Stimulated activated CD8-positive, alpha-beta memory T cell treated with anti-CD3 and anti-CD28 coated beads, Interleukin-7, amount 100 ng/mL, for 4 hours (primary cell): ENCODE results near the gene RYR1.
"Not testable (repeated sequence)": the region's sequence is repeated elsewhere in the genome, so short reads cannot be mapped to it uniquely, and the experiment has no call there.

Source experiments
- DNase-seq, 2 donors: peaks; one replicate each; pipeline ENCODE4 v3.0.0-alpha.2; 2020; ENCODE audit warnings: low read depth in 2 of 2

RYR1 gene

DNA sequence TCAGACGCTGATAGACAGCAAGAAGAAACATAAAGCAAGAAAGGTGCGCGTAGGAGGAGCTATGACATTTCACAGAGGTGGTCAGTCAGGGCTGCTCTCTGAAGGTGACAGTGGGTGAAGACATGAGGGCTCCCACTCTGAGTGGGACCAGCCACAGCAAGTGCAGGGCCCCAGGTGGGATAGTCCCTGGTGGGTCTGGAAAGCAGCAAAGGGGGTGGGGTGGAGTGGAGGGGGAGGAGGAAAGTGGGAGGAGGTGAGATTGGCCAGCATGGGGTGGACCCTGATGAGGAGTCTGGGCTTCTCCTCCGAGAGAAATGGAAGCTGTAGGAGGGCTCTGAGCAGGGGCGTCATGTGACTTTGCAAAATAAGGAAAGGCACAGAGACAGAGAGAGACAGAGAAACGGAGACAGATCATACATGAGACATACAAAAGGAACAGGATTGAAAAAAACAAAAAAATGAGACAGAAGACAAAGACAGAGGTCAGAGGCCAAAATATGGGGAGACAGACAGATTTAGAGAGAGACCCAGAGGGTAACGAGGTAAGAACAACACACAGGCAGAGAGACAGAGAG is 181.6 kb downstream of the RYR1 start:
- DNase-seq = no peak

DNA sequence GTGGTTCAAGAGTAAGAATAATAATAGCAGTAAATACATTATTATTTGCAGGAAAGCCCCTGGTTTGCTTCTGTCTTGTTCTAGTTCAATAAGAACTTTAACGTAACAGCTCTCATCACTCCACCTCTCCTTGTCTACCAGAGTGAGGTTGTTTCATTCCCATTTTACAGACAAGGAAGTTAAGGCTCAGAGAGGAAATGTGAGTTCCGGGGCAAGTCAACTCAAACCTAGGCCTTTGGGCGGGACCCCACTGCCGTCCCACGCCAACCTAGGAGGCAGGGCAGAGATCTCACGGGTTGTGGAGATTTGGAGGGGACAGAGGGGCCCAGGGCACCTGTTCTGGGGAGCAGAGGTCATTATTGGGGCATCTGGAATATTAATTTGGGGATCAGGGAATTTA is 182.8 kb downstream of the RYR1 start:
- no peak for DNase-seq

DNA sequence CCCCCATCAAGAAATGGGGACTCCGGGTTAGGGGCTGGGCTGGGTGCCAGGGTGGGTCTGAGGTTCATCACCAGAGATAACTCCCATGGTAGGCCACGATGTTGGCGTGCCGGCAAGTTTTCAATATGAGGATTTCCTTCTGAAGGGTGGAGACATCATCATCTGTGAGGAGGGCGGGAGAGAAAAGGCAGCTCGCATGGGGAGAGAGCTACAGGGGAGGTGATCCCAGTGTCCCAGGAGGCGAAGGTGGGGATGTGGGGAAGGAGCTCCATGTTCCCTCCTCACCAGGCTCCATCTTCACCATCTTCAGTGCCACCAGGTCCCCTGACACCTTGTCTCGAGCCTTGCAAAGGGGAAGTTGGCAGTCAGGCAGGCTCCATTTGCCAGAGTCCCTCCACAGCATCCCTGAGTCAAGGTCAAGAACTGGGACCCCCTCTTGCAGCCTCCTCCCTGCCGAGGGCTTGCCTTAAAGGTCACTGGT is 183.8 kb downstream of the RYR1 start:
- DNase-seq = no peak

DNA sequence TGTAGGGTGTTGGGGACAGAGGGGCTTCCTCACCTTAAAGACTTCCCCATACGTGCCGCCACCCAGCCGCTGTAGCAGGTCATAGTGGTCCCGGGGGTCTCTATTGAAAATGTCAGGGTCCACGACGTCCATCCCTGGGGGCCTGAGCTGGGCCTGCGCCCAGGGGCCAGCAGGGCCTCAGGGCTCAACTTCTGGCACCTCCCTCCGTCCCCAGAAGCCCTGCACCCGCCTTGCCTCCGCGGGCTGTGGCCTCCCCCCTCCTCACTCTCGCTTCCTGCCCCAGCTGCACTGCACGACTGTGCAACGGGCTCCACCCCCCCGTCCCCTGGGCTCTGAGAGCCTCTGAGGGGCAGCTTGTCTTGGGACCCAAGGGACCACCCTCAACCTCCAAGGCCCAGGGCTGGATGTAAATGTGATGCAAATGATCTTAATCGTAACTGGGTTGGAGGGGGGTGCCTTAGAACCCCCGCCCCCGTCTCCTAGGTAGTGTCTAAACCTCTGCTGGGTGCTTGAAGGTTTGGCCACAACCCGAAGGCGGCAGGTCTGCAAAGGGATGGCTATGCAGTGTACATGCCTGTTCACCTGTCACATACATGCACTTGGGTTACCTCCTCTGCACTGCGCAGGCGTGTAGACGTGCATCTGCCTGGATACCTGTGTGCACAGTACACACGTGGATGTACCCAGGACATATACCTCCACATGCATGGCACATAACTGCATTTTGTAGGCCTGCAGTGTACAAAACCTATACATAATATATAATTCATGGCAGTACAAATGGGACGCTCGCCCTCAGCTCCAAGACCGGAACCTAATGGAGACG is 184.5 kb downstream of the RYR1 start, which contains the start of gene MAP4K1:
MAP4K1 (minus strand) TSS at position 190 of the 826 bp plus-strand sequence; CDS start at position 132, 58 bp downstream.
- DNase-seq = peak; percentile 29 to 61

DNA sequence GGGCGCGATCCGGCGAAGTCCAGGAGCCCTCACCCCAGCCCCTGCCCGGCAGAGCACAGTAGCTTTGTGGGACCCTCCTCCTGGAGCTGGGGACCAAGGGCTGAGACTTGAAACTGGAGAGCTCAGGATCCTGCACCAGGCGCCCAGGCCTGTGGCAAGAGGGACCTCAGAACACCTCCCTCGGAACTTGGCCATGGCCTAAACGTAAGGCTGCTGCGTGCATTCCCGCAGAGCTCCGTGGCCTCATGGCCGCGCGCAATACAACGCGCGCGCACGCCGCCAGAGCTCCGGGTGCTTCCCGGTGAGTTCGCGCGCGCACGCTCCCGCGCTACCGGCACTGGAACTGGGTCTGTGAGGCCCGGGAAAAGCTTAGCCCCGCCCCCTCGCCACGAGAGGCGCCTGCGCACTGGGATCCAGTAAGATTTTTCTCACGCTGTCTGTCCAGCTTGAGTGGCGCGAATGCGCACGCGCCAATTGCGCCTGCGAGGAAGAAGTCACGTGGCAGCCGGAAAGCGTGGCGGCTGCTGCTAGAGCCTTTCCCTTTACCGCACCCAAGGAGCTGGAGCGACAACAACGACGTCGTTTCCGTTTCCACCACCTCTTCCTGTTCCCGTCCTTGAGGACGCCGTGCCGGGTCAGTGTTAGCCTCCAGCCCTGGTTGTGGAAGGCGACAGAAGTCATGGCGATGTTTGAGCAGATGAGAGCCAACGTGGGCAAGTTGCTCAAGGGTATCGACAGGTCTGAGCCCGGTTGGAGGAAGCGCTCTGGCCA is 185.3 kb downstream of the RYR1 start, which contains the start of gene EIF3K:
EIF3K (plus strand) TSS at position 599 of the 771 bp plus-strand sequence; CDS start at position 680, 81 bp downstream.
- peak; percentile 93 to 95 for DNase-seq

DNA sequence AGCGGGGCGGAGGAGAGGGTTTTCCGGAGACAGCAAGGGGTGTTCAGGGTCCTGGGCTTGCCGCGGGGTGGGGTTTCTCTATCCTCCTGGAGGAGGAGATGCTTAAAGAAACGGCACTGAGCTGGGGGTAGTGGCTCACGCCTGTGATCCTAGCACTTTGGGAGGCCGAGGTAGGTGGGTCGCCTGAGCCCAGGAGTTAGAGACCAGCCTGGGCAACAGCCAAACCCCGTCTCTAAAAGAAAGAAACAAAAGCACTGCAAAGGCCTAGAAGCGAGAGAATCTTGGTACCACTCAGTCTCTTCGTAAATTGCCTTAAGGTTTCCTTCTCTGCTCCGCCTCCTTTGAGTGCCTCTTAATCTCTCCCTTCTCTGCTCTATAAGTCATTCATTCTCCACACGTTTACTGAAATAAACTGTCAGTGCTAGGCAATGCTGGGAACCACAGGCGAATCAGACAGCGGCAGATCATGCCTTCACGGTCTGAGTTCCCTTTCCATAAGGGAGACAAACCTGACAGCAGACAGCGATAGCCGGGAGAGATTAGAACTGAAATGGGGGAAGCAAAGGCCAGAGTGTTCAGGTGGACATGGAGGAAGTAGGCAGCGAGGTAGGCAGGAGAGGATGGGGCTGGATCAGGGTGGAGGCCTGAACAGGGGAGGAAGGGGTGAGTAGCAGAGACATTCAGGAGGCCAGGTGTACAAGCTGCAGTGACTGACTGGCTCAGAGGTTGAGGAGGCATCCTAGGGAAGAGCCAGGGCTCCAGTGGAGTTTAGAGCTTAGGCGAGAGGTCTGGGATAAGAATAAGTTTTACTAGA is 186.1 kb downstream of the RYR1 start:
- DNase-seq = no peak

DNA sequence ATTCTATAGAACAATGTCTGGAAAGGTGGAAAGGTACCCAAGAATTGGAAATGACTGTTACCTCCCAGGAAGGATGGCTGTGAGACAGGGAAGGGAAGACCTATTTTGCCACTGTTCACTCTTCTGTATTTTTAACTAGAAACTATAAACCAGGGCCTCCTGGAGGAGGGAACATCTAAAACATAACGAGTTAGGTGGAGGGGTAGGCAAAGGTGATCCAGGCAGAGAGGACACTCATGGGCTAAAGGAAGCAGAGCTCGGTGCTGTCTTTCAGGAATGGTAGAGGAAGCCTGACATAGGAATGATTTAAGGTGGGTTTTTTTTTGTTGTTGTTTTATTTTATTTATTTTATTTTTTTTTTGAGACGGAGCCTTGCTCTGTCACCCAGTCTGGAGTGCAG is 191.3 kb downstream of the RYR1 start:
- DNase-seq = no peak

DNA sequence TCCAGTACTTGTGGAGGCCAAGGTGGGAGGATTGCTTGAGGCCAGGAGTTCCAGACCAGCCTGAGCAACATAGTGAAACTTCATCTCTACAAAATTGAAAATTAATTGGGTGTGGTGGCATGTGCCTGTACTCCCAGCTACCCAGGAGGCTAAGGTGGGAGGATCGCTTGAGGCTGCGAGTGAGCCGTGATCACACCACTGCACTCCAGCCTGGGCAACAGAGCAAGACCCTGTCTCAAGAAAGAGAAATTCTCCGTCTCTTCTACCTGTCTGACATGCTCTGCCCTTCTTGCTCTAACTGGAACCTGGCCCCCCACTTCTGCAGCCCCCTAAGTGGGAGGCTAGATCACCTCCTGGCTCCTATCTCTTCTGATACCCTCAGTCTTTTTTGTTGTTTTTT is 192.9 kb downstream of the RYR1 start:
- no peak for DNase-seq

DNA sequence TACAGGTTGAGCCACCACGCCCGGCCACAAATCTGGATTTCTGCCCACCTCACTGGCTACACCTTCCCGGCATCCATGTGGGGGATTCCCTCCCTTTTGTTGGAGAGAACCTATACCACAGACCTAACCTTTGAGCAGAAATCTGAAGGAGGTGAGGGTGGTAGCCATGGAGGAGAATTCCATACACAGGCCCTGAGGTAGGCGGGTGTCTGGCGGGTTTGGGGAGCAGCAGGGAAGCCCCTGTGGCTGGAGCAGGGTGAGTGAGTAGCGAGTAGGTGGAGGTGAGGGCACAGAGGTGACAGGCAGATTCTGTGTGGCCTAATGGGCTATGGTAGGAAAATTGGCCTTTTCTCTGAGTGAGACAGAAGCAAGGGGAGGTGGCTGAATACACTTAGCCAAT is 196.1 kb downstream of the RYR1 start:
- no peak for DNase-seq

DNA sequence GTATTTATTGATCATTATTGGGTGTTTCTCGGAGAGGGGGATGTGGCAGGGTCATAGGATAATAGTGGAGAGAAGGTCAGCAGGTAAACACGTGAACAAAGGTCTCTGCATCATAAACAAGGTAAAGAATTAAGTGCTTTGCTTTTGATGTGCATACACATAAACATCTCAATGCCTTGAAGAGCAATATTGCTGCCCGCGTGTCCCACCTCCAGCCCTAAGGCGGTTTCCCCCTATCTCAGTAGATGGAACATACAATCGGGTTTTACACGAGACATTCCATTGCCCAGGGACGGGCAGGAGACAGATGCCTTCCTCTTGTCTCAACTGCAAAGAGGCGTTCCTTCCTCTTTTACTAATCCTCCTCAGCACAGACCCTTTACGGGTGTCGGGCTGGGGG is 197.8 kb downstream of the RYR1 start:
- not testable (repeated sequence) for DNase-seq

DNA sequence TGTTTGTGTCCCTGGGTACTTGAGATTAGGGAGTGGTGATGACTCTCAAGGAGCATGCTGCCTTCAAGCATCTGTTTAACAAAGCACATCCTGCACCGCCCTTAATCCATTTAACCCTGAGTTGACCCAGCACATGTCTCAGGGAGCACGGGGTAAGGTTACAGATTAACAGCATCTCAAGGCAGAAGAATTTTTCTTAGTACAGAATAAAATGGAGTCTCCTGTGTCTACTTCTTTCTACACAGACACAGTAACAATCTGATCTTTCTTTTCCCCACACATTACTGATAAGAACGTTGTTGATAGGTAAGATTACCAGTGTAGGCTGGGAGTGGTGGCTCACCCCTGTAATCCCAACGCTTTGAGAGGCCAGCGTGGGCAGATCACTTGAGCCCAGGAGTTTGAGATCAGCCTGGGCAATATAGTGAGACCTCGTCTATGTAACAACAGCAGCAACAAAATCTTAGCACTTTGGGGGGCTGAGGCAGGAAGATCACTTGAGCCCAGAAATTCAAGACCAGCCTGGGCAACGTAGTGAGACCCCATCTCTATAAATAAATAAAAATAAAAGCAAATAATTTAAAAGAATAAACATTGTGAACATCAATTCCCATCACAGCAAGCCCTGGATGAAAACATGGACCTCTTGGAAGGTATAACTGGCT is 198.5 kb downstream of the RYR1 start:
- not testable (repeated sequence) for DNase-seq

DNA sequence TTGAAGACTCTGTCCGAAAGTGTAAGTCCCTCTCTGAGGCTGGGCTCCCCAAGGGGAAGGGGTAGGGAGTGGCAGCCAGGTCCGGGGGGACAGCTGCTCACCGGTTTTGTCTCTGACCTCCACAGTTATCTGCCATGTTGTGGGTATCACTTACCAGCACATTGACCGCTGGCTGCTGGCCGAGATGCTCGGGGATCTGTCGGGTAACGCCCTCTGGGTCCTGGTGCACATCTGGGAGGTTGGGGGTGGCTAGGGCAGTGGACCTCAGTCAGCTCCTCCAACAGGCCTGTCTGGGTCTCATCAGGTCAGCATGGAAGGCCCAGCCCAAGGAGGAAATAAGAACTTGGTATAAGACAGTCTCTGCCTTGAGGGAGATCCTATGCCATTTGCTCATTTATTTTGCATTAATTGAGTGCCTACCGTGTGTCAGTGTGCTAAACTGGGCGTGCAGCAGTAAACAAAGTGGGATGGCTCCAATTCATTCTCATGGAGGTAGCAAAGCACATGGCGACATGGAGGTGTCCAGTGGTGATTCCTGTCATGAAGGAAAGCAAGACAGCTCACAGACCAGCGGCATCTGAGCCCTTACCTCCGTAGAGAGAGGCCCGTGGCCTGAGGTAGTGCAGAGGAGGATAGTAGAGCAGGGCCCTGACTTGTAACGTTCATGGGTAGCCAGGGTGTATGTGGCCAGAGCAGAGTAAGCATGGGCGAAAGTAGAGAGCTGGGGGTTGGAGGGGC is 199.2 kb downstream of the RYR1 start:
- DNase-seq = no peak

DNA sequence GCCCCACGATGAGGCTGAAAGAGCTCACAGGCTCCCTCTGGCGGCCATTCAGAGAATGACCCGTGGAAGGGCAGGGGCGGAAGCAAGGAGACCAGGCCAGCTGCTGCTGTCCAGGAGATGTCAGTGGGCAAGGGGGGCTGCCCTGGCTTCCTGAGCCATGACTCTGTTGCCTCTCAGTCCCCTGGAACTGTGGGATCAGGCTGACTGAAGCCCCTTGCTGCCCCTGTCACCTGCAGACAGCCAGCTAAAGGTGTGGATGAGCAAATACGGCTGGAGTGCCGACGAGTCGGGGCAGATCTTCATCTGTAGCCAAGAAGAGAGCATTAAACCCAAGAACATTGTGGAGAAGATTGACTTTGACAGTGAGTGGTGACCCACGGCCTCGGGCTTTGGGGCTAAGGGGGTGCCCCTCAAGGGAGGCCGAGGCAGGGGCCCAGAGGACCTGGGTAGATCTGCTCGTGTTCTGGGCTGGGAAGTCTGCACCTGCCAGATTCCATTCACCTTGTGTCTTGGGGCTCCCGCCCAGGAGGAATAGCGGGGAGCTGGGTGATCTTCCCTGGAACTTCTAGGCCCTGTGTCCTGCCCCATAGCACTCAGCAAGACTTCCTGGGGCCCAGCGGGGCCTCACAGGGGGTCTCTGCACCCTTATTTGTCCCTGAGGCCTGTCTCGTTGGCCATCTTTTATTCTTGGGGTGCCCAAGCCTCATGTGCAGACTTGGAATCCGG is 201.4 kb downstream of the RYR1 start:
- peak in 1 of 2 donors; percentile 44 for DNase-seq

DNA sequence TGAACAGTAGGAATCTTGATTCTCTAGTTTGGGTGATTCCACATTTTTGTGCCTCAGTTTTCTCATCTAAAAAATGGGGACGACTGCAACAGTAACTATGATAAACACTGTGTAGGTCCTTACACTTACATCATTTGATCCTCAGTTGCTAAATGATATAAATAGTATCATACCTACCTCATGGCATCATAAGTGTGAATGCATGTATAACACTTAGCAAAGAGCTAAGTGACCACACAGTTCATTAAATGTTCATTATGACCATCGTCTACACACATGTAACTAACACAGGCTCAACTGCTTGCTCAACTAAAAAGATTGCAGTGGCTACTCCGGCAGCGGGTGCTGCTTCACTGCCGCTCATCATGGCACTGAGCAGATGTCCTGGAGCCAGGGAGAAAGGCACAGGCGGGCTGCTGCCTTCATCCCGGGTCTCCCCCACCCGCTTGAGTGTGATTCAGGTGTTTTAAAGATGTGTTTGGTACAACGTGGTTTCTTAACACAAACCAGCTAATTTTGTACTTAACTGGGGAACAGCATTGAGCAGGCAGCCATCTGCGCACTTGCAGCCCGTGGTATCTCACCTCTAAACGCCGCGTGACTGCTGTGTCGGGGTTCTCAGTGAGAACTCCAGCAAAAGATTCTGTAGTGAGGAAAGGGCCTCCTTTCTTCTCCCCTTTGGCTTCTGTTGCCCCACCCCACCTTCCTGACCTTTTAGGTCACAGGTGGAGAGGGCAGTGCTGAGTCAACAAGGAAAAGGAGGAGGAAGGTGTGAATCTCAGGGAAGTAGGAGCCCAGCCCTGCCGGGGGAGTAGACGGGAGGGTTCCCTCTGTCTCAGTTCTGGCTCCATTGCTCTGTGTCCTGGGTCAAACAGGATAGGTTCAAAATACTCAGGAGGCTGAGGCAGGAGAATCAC is 202.2 kb downstream of the RYR1 start:
- DNase-seq = no peak
